SH-SY5Y (cell line): ENCODE measurements around the gene EMD.

Experiments used
- GATA2 ChIP-seq: IDR thresholded peaks from 2 replicates; pipeline ENCODE4 v1.6.1; 2011; ENCODE audit warnings: mild to moderate bottlenecking, low read depth, low read length
- GATA3 ChIP-seq: IDR thresholded peaks from 2 replicates; pipeline ENCODE4 v1.6.1; 2011; ENCODE audit warnings: low read depth, mild to moderate bottlenecking, low read length, moderate library complexity

DNA sequence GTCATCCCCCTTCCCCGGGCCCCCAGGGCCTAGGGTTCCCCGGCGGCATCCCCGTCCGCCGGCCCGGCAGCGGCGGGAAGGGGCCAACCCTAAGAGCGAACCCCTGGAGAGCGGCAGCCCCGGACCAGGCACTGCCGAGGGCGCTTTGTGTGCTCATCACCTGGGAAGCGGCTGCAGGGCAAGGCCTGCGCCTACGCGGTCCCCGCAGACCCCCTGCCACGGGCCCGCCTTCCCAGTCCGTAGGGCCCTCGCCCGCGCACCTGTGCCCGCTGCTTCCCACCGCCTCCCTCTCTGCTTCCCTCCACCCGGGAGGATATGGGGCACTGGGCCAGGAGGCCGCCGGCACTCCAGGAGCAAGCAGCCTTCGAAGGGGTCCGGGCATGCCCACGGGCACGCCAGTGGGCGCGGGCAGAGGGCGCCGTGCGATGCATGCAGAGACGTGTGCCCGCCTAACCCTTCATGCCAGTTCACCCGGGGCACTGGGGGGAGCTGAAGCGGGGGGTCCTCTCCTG lies 7.2 kb upstream of the EMD start:
- TF ChIP-seq GATA3 (no peak), GATA2 (no peak)
